Muscle layer of duodenum (tissue), 2 donors: ENCODE measurements around the gene ZNF280D.
A peak's percentile ranks its signal among the peaks of the same experiment; 100 is the strongest.
"Not testable (repeated sequence)": the region's sequence is repeated elsewhere in the genome, so short reads cannot be mapped to it uniquely, and the experiment has no call there.

Experiments
- H3K27ac ChIP-seq: one replicate; pipeline ENCODE4 v1.7.0; 2013; ENCODE audit warnings: mild to moderate bottlenecking, low read length
- H3K27me3 ChIP-seq: one replicate; pipeline ENCODE4 v1.7.0; 2013; ENCODE audit warnings: low read depth, mild to moderate bottlenecking, control low read depth, low read length
- H3K36me3 ChIP-seq, 2 donors: one replicate each; pipeline ENCODE4 v1.7.0; 2013; ENCODE audit warnings: low read length in 2 of 2, control low read depth in 1 of 2, mild to moderate bottlenecking in 1 of 2; ENCODE audit not compliant: insufficient read depth in 2 of 2, control insufficient read depth in 1 of 2
- H3K4me1 ChIP-seq, 2 donors: one replicate each; pipeline ENCODE4 v1.7.0; 2013; ENCODE audit warnings: low read length in 2 of 2, mild to moderate bottlenecking in 2 of 2, control low read depth in 1 of 2, moderate library complexity in 1 of 2; ENCODE audit not compliant: insufficient read depth in 2 of 2, control insufficient read depth in 1 of 2
- H3K4me3 ChIP-seq, 2 donors: one replicate each; pipeline ENCODE4 v1.7.0; 2013; ENCODE audit warnings: low read length in 2 of 2, low read depth in 1 of 2, mild to moderate bottlenecking in 1 of 2
- H3K9me3 ChIP-seq, 2 donors: one replicate each; pipeline ENCODE4 v1.7.0; 2013; ENCODE audit warnings: low read length in 2 of 2, control low read depth in 1 of 2, mild to moderate bottlenecking in 1 of 2; ENCODE audit not compliant: control insufficient read depth in 1 of 2
- donor health status: healthy.

ZNF280D gene

GRCh38 chr15:56733136-56734012 lies at the start of gene ZNF280D:
Gene ZNF280D, minus strand, starts transcription at chr15:56733509. Its CDS starts 26,400 bp downstream, at chr15:56707109.
- peak within 1 kb of the TSS; percentile 95 for H3K27ac ChIP-seq
- no peaks in the 10 kb centered on the region for H3K27me3 ChIP-seq
- H3K4me1 ChIP-seq, result peaks cover 14 to 34% of the 10 kb centered on the region in 2 donors
- no peaks in the 10 kb centered on the region for H3K9me3 ChIP-seq
- H3K4me3 ChIP-seq, result peak within 1 kb of the TSS; percentile 71 to 80
- peaks cover 0 to 7% of the 10 kb centered on the region in 2 donors for H3K36me3 ChIP-seq

- Histone ChIP-seq H3K36me3 (no peaks in the 10 kb centered on the region), H3K4me3 (no peak overlapping the region), H3K9me3 (no peaks in the 10 kb centered on the region)
These were observed 49.0 kb upstream of the ZNF280D start for GRCh38 chr15:56782306-56782705.

GRCh38 chr15:56781666-56782065 lies 48.4 kb upstream of the ZNF280D start:
- Histone ChIP-seq H3K4me3 (no peak overlapping the region), H3K27me3 (no peaks in the 10 kb centered on the region), H3K4me1 (no peaks in the 10 kb centered on the region), H3K36me3 (no peaks in the 10 kb centered on the region), H3K9me3 (no peaks in the 10 kb centered on the region), H3K27ac (no peak overlapping the region)

More at GRCh38 chr15:56782306-56782705, 49.0 kb upstream of the ZNF280D start:
- H3K27ac ChIP-seq, result no peak overlapping the region
- no peaks in the 10 kb centered on the region for H3K27me3 ChIP-seq
- H3K4me1 ChIP-seq, result no peaks in the 10 kb centered on the region

- H3K27ac ChIP-seq, H3K9me3 ChIP-seq, H3K36me3 ChIP-seq, H3K27me3 ChIP-seq, H3K4me3 ChIP-seq, H3K4me1 ChIP-seq: not testable (repeated sequence)
These were observed 46.9 kb upstream of the ZNF280D start for GRCh38 chr15:56780102-56780725.

- not testable (repeated sequence) for H3K36me3 ChIP-seq, H3K9me3 ChIP-seq, H3K4me3 ChIP-seq, H3K27ac ChIP-seq, H3K27me3 ChIP-seq, H3K4me1 ChIP-seq
These were observed 46.1 kb upstream of the ZNF280D start for GRCh38 chr15:56779449-56779848.

GRCh38 chr15:56778761-56779160 lies 45.5 kb upstream of the ZNF280D start:
- Histone ChIP-seq H3K4me3 (no peak overlapping the region), H3K27me3 (no peaks in the 10 kb centered on the region), H3K4me1 (peaks cover 0 to 4% of the 10 kb centered on the region in 2 donors), H3K36me3 (no peaks in the 10 kb centered on the region), H3K27ac (no peak overlapping the region), H3K9me3 (no peaks in the 10 kb centered on the region)

GRCh38 chr15:56776839-56777238 lies 43.5 kb upstream of the ZNF280D start:
- Histone ChIP-seq H3K4me3 (no peak overlapping the region), H3K4me1 (peaks cover 4 to 7% of the 10 kb centered on the region in 2 donors), H3K27ac (no peak overlapping the region), H3K36me3 (no peaks in the 10 kb centered on the region), H3K9me3 (no peaks in the 10 kb centered on the region), H3K27me3 (no peaks in the 10 kb centered on the region)

- H3K27ac ChIP-seq, result no peak overlapping the region
- H3K36me3 ChIP-seq, result no peaks in the 10 kb centered on the region
- H3K4me3 ChIP-seq, result no peak overlapping the region
These were observed 42.3 kb upstream of the ZNF280D start for GRCh38 chr15:56775641-56776040.

GRCh38 chr15:56774356-56774755 lies 41.0 kb upstream of the ZNF280D start:
- Histone ChIP-seq H3K27me3 (no peaks in the 10 kb centered on the region), H3K4me3 (no peak overlapping the region), H3K27ac (no peak overlapping the region), H3K4me1 (peaks cover 4 to 7% of the 10 kb centered on the region in 2 donors), H3K9me3 (no peaks in the 10 kb centered on the region), H3K36me3 (no peaks in the 10 kb centered on the region)

More at GRCh38 chr15:56775641-56776040, 42.3 kb upstream of the ZNF280D start:
- H3K4me1 ChIP-seq, result peaks cover 4 to 7% of the 10 kb centered on the region in 2 donors
- no peaks in the 10 kb centered on the region for H3K9me3 ChIP-seq
- no peaks in the 10 kb centered on the region for H3K27me3 ChIP-seq

- Histone ChIP-seq H3K27me3 (no peaks in the 10 kb centered on the region), H3K27ac (no peak overlapping the region), H3K36me3 (no peaks in the 10 kb centered on the region), H3K4me1 (peaks cover 4 to 7% of the 10 kb centered on the region in 2 donors), H3K4me3 (no peak overlapping the region), H3K9me3 (no peaks in the 10 kb centered on the region)
These were observed 39.7 kb upstream of the ZNF280D start for GRCh38 chr15:56772868-56773639.

- H3K27ac ChIP-seq, result no peak overlapping the region
- H3K36me3 ChIP-seq, result no peaks in the 10 kb centered on the region
- H3K4me3 ChIP-seq, result no peak overlapping the region
- H3K27me3 ChIP-seq, result no peaks in the 10 kb centered on the region
- no peaks in the 10 kb centered on the region for H3K9me3 ChIP-seq
- peaks cover 0 to 11% of the 10 kb centered on the region in 2 donors for H3K4me1 ChIP-seq
These were observed 36.9 kb upstream of the ZNF280D start for GRCh38 chr15:56770173-56770572.
